ENCODE results near the gene CDK5RAP2. TPM values are rescaled to one million over a fixed set of nuclear protein-coding genes. Genes with fewer than 3 reads are reported as not detected.
"Not testable (repeated sequence)": the region's sequence is repeated elsewhere in the genome, so short reads cannot be mapped to it uniquely, and the experiment has no call there.

The CDK5RAP2 gene
- polyA plus RNA-seq, 1 donor (not counting 4 experiments of a cell fraction or from before 2014, with no cell fraction given): 22.4 TPM

- H3K4me2 ChIP-seq (ENCODE audit: control insufficient read depth, extremely low read depth, insufficient read depth, low read depth, low read length): no peak overlapping the region
- FAIRE-seq (no peak), DNase-seq (ENCODE audit: low read depth, low spot score) (no peak)
- no peak overlapping the region for H3K27ac ChIP-seq (ENCODE audit: control insufficient read depth, insufficient read depth, low read length)
- no peak overlapping the region for H3K9ac ChIP-seq (ENCODE audit: control insufficient read depth, extremely low read depth, insufficient read depth, low read length)
- no peaks in the 10 kb centered on the region for H3K27me3 ChIP-seq (ENCODE audit: control insufficient read depth, extremely low read depth, insufficient read depth, low read length)
- no peaks in the 10 kb centered on the region for H3K4me1 ChIP-seq (ENCODE audit: control insufficient read depth, extremely low read depth, insufficient read depth, low read length)
- no peaks in the 10 kb centered on the region for H4K20me1 ChIP-seq (ENCODE audit: control insufficient read depth, extremely low read depth, insufficient read depth, low read length)
- H3K79me2 ChIP-seq (ENCODE audit: control insufficient read depth, insufficient read depth, low read length): no peaks in the 10 kb centered on the region
- peaks cover 13 to 15% of the 10 kb centered on the region in 2 experiments for H3K36me3 ChIP-seq (ENCODE audit: control insufficient read depth in 2 of 2, extremely low read depth in 1 of 2, insufficient read depth in 2 of 2, low read length in 2 of 2)
- no peaks in the 10 kb centered on the region for H3K9me3 ChIP-seq (ENCODE audit: control insufficient read depth, low read depth, low read length)
- no peak overlapping the region for H3K4me3 ChIP-seq (ENCODE audit: control insufficient read depth in 2 of 3, extremely low read depth in 1 of 3, insufficient read depth in 2 of 3, low read depth in 1 of 3, low read length in 3 of 3)
- H3K9me1 ChIP-seq (ENCODE audit: control insufficient read depth, extremely low read depth, insufficient read depth, low read length): no peaks in the 10 kb centered on the region
- dilution Hi-C loops (cut with MboI; ENCODE audit: extremely low pct_ligation_motif_present, low sequenced_read_pairs): no loop called here
- TF ChIP-seq, protein P1, sequence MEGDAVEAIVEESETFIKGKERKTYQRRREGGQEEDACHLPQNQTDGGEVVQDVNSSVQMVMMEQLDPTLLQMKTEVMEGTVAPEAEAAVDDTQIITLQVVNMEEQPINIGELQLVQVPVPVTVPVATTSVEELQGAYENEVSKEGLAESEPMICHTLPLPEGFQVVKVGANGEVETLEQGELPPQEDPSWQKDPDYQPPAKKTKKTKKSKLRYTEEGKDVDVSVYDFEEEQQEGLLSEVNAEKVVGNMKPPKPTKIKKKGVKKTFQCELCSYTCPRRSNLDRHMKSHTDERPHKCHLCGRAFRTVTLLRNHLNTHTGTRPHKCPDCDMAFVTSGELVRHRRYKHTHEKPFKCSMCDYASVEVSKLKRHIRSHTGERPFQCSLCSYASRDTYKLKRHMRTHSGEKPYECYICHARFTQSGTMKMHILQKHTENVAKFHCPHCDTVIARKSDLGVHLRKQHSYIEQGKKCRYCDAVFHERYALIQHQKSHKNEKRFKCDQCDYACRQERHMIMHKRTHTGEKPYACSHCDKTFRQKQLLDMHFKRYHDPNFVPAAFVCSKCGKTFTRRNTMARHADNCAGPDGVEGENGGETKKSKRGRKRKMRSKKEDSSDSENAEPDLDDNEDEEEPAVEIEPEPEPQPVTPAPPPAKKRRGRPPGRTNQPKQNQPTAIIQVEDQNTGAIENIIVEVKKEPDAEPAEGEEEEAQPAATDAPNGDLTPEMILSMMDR (optimal IDR thresholded peaks at IDR 0.05 in 1 of 3, IDR thresholded peaks at IDR 0.05 in 1 of 3, conservative IDR thresholded peaks at IDR 0.05 in 1 of 3; ENCODE audit: extremely low read depth in 1 of 3, insufficient read depth in 2 of 3, low read length in 3 of 3): no peak
- TF ChIP-seq EZH2 (IDR thresholded peaks at IDR 0.05; ENCODE audit: low read length): no peak
- no peak overlapping the region for H2AFZ ChIP-seq (ENCODE audit: control insufficient read depth, low read length)
Observed at GRCh38 chr9:120522032-120522431, 57.9 kb downstream of the CDK5RAP2 start.

- FAIRE-seq: no peak
- no peak for DNase-seq (ENCODE audit: low read depth, low spot score)
- Histone ChIP-seq H3K4me1 (ENCODE audit: control insufficient read depth, extremely low read depth, insufficient read depth, low read length) (no peaks in the 10 kb centered on the region), H3K27ac (ENCODE audit: control insufficient read depth, insufficient read depth, low read length) (no peak overlapping the region), H2AFZ (ENCODE audit: control insufficient read depth, low read length) (no peak overlapping the region), H3K9me1 (ENCODE audit: control insufficient read depth, extremely low read depth, insufficient read depth, low read length) (no peaks in the 10 kb centered on the region), H3K36me3 (ENCODE audit: control insufficient read depth in 2 of 2, extremely low read depth in 1 of 2, insufficient read depth in 2 of 2, low read length in 2 of 2) (peaks cover 12 to 21% of the 10 kb centered on the region in 2 experiments), H3K4me3 (ENCODE audit: control insufficient read depth in 2 of 3, extremely low read depth in 1 of 3, insufficient read depth in 2 of 3, low read depth in 1 of 3, low read length in 3 of 3) (no peak overlapping the region), H3K79me2 (ENCODE audit: control insufficient read depth, insufficient read depth, low read length) (no peaks in the 10 kb centered on the region), H3K4me2 (ENCODE audit: control insufficient read depth, extremely low read depth, insufficient read depth, low read depth, low read length) (no peak overlapping the region), H3K9me3 (ENCODE audit: control insufficient read depth, low read depth, low read length) (no peaks in the 10 kb centered on the region), H3K27me3 (ENCODE audit: control insufficient read depth, extremely low read depth, insufficient read depth, low read length) (no peaks in the 10 kb centered on the region), H3K9ac (ENCODE audit: control insufficient read depth, extremely low read depth, insufficient read depth, low read length) (no peak overlapping the region), H4K20me1 (ENCODE audit: control insufficient read depth, extremely low read depth, insufficient read depth, low read length) (no peaks in the 10 kb centered on the region)
- TF ChIP-seq, protein P1 (optimal IDR thresholded peaks at IDR 0.05 in 1 of 3, IDR thresholded peaks at IDR 0.05 in 1 of 3, conservative IDR thresholded peaks at IDR 0.05 in 1 of 3; ENCODE audit: extremely low read depth in 1 of 3, insufficient read depth in 2 of 3, low read length in 3 of 3): no peak
- TF ChIP-seq EZH2 (IDR thresholded peaks at IDR 0.05; ENCODE audit: low read length): no peak
- dilution Hi-C loops (cut with MboI; ENCODE audit: extremely low pct_ligation_motif_present, low sequenced_read_pairs): no loop called here
Observed at GRCh38 chr9:120521101-120521500, 58.9 kb downstream of the CDK5RAP2 start.

- H3K4me3 ChIP-seq (ENCODE audit: control insufficient read depth in 2 of 3, extremely low read depth in 1 of 3, insufficient read depth in 2 of 3, low read depth in 1 of 3, low read length in 3 of 3); H4K20me1 ChIP-seq (ENCODE audit: control insufficient read depth, extremely low read depth, insufficient read depth, low read length); H2AFZ ChIP-seq (ENCODE audit: control insufficient read depth, low read length); H3K4me1 ChIP-seq (ENCODE audit: control insufficient read depth, extremely low read depth, insufficient read depth, low read length); H3K27me3 ChIP-seq (ENCODE audit: control insufficient read depth, extremely low read depth, insufficient read depth, low read length); H3K9ac ChIP-seq (ENCODE audit: control insufficient read depth, extremely low read depth, insufficient read depth, low read length); H3K9me3 ChIP-seq (ENCODE audit: control insufficient read depth, low read depth, low read length); H3K79me2 ChIP-seq (ENCODE audit: control insufficient read depth, insufficient read depth, low read length); H3K9me1 ChIP-seq (ENCODE audit: control insufficient read depth, extremely low read depth, insufficient read depth, low read length); H3K27ac ChIP-seq (ENCODE audit: control insufficient read depth, insufficient read depth, low read length); FAIRE-seq; H3K4me2 ChIP-seq (ENCODE audit: control insufficient read depth, extremely low read depth, insufficient read depth, low read depth, low read length); DNase-seq (ENCODE audit: low read depth, low spot score); dilution Hi-C loops (cut with MboI; ENCODE audit: extremely low pct_ligation_motif_present, low sequenced_read_pairs): not testable (repeated sequence)
- H3K36me3 ChIP-seq (ENCODE audit: control insufficient read depth in 2 of 2, extremely low read depth in 1 of 2, insufficient read depth in 2 of 2, low read length in 2 of 2): peaks cover 12 to 19% of the 10 kb centered on the region in 2 experiments
Observed at GRCh38 chr9:120515996-120516395, 64.0 kb downstream of the CDK5RAP2 start.

- H3K4me3 ChIP-seq (ENCODE audit: control insufficient read depth in 2 of 3, extremely low read depth in 1 of 3, insufficient read depth in 2 of 3, low read depth in 1 of 3, low read length in 3 of 3); H3K79me2 ChIP-seq (ENCODE audit: control insufficient read depth, insufficient read depth, low read length); H3K9me3 ChIP-seq (ENCODE audit: control insufficient read depth, low read depth, low read length); H2AFZ ChIP-seq (ENCODE audit: control insufficient read depth, low read length); H3K4me1 ChIP-seq (ENCODE audit: control insufficient read depth, extremely low read depth, insufficient read depth, low read length); dilution Hi-C loops (cut with MboI; ENCODE audit: extremely low pct_ligation_motif_present, low sequenced_read_pairs); H3K4me2 ChIP-seq (ENCODE audit: control insufficient read depth, extremely low read depth, insufficient read depth, low read depth, low read length); H3K27me3 ChIP-seq (ENCODE audit: control insufficient read depth, extremely low read depth, insufficient read depth, low read length); H3K9me1 ChIP-seq (ENCODE audit: control insufficient read depth, extremely low read depth, insufficient read depth, low read length); H4K20me1 ChIP-seq (ENCODE audit: control insufficient read depth, extremely low read depth, insufficient read depth, low read length); H3K27ac ChIP-seq (ENCODE audit: control insufficient read depth, insufficient read depth, low read length); FAIRE-seq; H3K9ac ChIP-seq (ENCODE audit: control insufficient read depth, extremely low read depth, insufficient read depth, low read length); DNase-seq (ENCODE audit: low read depth, low spot score): not testable (repeated sequence)
- peaks cover 14 to 19% of the 10 kb centered on the region in 2 experiments for H3K36me3 ChIP-seq (ENCODE audit: control insufficient read depth in 2 of 2, extremely low read depth in 1 of 2, insufficient read depth in 2 of 2, low read length in 2 of 2)
Observed at GRCh38 chr9:120515481-120515880, 64.5 kb downstream of the CDK5RAP2 start.
